ENCODE data around the gene HOXD11. TPM values are rescaled to one million over a fixed set of nuclear protein-coding genes. Genes with fewer than 3 reads are reported as not detected.

The HOXD11 gene
- total and polyA plus RNA-seq, 2 of the 4 experiments (the other 2 are of a cell fraction), result not detected

DNA sequence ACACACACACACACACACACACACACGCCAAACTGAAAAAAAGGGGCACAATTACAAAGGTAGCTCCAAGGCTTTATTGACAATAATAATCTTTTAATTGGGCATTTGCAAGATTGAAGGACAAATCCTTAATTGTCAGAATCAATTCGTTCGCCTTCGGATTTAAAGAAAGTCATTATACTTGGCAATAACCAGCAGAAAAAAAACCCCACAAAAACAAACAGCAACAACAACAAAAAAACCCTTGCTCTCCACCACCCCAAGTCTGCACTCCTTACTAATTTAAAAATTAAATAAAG lies 20.6 kb downstream of the HOXD11 start:
- Histone ChIP-seq H3K27ac (ENCODE audit: insufficient read depth, low read length) (no peak overlapping the region), H2BK120ac (ENCODE audit: low read depth, low read length) (no peak overlapping the region), H3K79me1 (ENCODE audit: low read depth in 1 of 2, low read length in 2 of 2) (no peaks in the 10 kb centered on the region), H4K5ac (ENCODE audit: low read depth, low read length) (no peak overlapping the region), H3K36me3 (ENCODE audit: control insufficient read depth, insufficient read depth, low read length) (no peaks in the 10 kb centered on the region), H2BK5ac (ENCODE audit: low read depth, low read length, poor library complexity, severe bottlenecking) (no peak overlapping the region), H3K56ac (ENCODE audit: extremely low read depth, insufficient read depth, low read length) (no peak overlapping the region), H3K23ac (ENCODE audit: low read depth, low read length) (no peak overlapping the region), H3K9me1 (ENCODE audit: insufficient read depth, low read length) (no peaks in the 10 kb centered on the region), H3K4me3 (ENCODE audit: insufficient read depth, low read depth, low read length) (no peak overlapping the region), H3K4ac (ENCODE audit: low read depth, low read length) (no peak overlapping the region), H4K91ac (ENCODE audit: insufficient read depth, low read depth, low read length) (no peak overlapping the region), H2AFZ (replicated peaks; ENCODE audit: low read length, poor library complexity) (no peak overlapping the region), H3K9ac (ENCODE audit: low read depth, low read length) (no peak overlapping the region), H2AK5ac (ENCODE audit: low read depth, low read length) (no peak overlapping the region), H2BK15ac (ENCODE audit: low read depth, low read length) (no peak overlapping the region), H3K4me2 (ENCODE audit: low read depth, low read length) (no peak overlapping the region), H3K27me3 (ENCODE audit: control insufficient read depth, insufficient read depth, low read length) (peaks cover 87% of the 10 kb centered on the region), H2AK9ac (replicated peaks; ENCODE audit: low read depth, low read length, poor library complexity) (no peak overlapping the region), H3K18ac (ENCODE audit: low read depth, low read length) (no peak overlapping the region), H3K4me1 (ENCODE audit: control insufficient read depth, insufficient read depth, low read length) (no peaks in the 10 kb centered on the region), H2BK20ac (ENCODE audit: low read depth, low read length) (no peak overlapping the region), H4K20me1 (ENCODE audit: insufficient read depth, low read length) (no peaks in the 10 kb centered on the region; the same call in 1 of the 2 replicates), H3K9me3 (ENCODE audit: control insufficient read depth, insufficient read depth, low read length) (no peaks in the 10 kb centered on the region; the same call in 1 of the 2 replicates), H3K14ac (replicated peaks; ENCODE audit: low read depth, low read length) (no peak overlapping the region), H4K8ac (ENCODE audit: low read depth in 2 of 2, low read length in 2 of 2) (no peak overlapping the region)
- CTCF ChIA-PET, result interaction anchor here (0.6 to 3.7 kb wide), 15 partner anchors 13 to 1034 kb away, joined by 3 to 22 read pairs (median 4); no protein-coding TSS in a partner anchor
- TF ChIP-seq, protein P1, sequence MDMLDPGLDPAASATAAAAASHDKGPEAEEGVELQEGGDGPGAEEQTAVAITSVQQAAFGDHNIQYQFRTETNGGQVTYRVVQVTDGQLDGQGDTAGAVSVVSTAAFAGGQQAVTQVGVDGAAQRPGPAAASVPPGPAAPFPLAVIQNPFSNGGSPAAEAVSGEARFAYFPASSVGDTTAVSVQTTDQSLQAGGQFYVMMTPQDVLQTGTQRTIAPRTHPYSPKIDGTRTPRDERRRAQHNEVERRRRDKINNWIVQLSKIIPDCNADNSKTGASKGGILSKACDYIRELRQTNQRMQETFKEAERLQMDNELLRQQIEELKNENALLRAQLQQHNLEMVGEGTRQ (IDR thresholded peaks at IDR 0.05; ENCODE audit: low read depth, low read length), result no peak
- TF ChIP-seq RAD21 (IDR thresholded peaks at IDR 0.05; ENCODE audit: low read length) (no peak), MXI1 (IDR thresholded peaks at IDR 0.05; ENCODE audit: borderline replicate concordance, low read depth, low read length) (no peak), SMC3 (IDR thresholded peaks at IDR 0.05; ENCODE audit: low read depth, low read length) (no peak), CHD1 (IDR thresholded peaks at IDR 0.05; ENCODE audit: low read depth, low read length) (no peak), RCOR1 (IDR thresholded peaks at IDR 0.05; ENCODE audit: insufficient replicate concordance, low read length) (no peak), RFX5 (IDR thresholded peaks at IDR 0.05; ENCODE audit: low read depth, low read length) (no peak), POLR2A (IDR thresholded peaks at IDR 0.05; ENCODE audit: low read depth, low read length) (no peak), BHLHE40 (IDR thresholded peaks at IDR 0.05; ENCODE audit: low read depth, low read length) (no peak), MAFK (IDR thresholded peaks at IDR 0.05; ENCODE audit: low read depth, low read length) (no peak), MAZ (IDR thresholded peaks at IDR 0.05; ENCODE audit: borderline replicate concordance, low read depth, low read length) (no peak), NFE2L2 (IDR thresholded peaks at IDR 0.05; ENCODE audit: low read depth, low read length) (no peak), CEBPB (IDR thresholded peaks at IDR 0.05; ENCODE audit: low read depth, low read length) (no peak)
- TF ChIP-seq, protein P2, sequence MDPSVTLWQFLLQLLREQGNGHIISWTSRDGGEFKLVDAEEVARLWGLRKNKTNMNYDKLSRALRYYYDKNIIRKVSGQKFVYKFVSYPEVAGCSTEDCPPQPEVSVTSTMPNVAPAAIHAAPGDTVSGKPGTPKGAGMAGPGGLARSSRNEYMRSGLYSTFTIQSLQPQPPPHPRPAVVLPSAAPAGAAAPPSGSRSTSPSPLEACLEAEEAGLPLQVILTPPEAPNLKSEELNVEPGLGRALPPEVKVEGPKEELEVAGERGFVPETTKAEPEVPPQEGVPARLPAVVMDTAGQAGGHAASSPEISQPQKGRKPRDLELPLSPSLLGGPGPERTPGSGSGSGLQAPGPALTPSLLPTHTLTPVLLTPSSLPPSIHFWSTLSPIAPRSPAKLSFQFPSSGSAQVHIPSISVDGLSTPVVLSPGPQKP (IDR thresholded peaks at IDR 0.05; ENCODE audit: borderline replicate concordance, low read depth, low read length), result no peak
- TF ChIP-seq, protein P3, sequence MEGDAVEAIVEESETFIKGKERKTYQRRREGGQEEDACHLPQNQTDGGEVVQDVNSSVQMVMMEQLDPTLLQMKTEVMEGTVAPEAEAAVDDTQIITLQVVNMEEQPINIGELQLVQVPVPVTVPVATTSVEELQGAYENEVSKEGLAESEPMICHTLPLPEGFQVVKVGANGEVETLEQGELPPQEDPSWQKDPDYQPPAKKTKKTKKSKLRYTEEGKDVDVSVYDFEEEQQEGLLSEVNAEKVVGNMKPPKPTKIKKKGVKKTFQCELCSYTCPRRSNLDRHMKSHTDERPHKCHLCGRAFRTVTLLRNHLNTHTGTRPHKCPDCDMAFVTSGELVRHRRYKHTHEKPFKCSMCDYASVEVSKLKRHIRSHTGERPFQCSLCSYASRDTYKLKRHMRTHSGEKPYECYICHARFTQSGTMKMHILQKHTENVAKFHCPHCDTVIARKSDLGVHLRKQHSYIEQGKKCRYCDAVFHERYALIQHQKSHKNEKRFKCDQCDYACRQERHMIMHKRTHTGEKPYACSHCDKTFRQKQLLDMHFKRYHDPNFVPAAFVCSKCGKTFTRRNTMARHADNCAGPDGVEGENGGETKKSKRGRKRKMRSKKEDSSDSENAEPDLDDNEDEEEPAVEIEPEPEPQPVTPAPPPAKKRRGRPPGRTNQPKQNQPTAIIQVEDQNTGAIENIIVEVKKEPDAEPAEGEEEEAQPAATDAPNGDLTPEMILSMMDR (conservative IDR thresholded peaks at IDR 0.05; ENCODE audit: low read depth, low read length), result no peak
- BruUV-seq (replicated peaks), result no TSS peak
- POLR2A ChIA-PET (ENCODE audit: unreplicated experiment), result no interaction called here
- ATAC-seq (ENCODE audit: low read depth), result no peak
- WGBS, 2 experiments (ENCODE audit: extremely low coverage in 2 of 2, insufficient read length in 1 of 2), result no CpG with 5 or more reads among the region's 4 CpGs
- DNase-seq, result no peak
- intact Hi-C loops (cut with micrococcal nuclease) (loop anchor here (1.0 to 2.0 kb wide), 6 partner anchors 427 to 1631 kb away; no protein-coding TSS in a partner anchor), dilution Hi-C loops (cut with HindIII; ENCODE audit: low sequenced_read_pairs, unreplicated experiment) (no loop called here), in situ Hi-C loops (cut with MboI; ENCODE audit: low sequenced_read_pairs) (loop anchor here (5.0 to 10.0 kb wide), 4 partner anchors 327 to 1027 kb away; no protein-coding TSS in a partner anchor)
